Immature natural killer cell (primary cell): ENCODE results near the gene ACIN1. TPM values are rescaled to one million over a fixed set of nuclear protein-coding genes. Genes with fewer than 3 reads are reported as not detected.

Source experiments
- polyA plus RNA-seq, 3 donors: library from polyadenylated mRNA; unstranded; fragments of 300-500 nt; fragmentation: Illumina TruSeq; gene quantifications; one replicate each; pipeline ENCODE4 v1.2.3, GENCODE V29; 2021

The ACIN1 gene
- polyA plus RNA-seq, 3 donors from 2014 or later, result 0.40 to 15.0 (median 4.5) TPM

Other genes with a start within 250 kb of the ACIN1 start
- gene LRP10, start 223.4 kb downstream of the ACIN1 start, polyA plus RNA-seq, result 100 to 1,000 TPM in 2 of 3 donors, 10 to 100 TPM in 1; 74.6 to 146 (median 136) TPM
- under 1 TPM; 0.22 to 0.74 (median 0.66) TPM for gene REM2, start 211.9 kb downstream of the ACIN1 start, polyA plus RNA-seq
- 10 to 100 TPM; 80.9 to 91.9 (median 85.5) TPM for gene RBM23, start 176.0 kb downstream of the ACIN1 start, polyA plus RNA-seq
- 10 to 100 TPM; 32.9 to 34.9 (median 34.7) TPM for gene PRMT5, start 165.8 kb downstream of the ACIN1 start, polyA plus RNA-seq
- 10 to 100 TPM; 23.0 to 26.2 (median 23.2) TPM for gene HAUS4, start 138.0 kb downstream of the ACIN1 start, polyA plus RNA-seq
- under 1 TPM in 2 of 3 donors, not detected in 1; 0.18 to 0.21 TPM for gene AJUBA, start 112.6 kb downstream of the ACIN1 start, polyA plus RNA-seq
- 1 to 10 TPM; 3.4 to 9.8 (median 5.0) TPM for gene C14orf93, start 85.0 kb downstream of the ACIN1 start, polyA plus RNA-seq
- 10 to 100 TPM; 25.6 to 54.3 (median 39.7) TPM for gene PSMB5, start 60.2 kb downstream of the ACIN1 start, polyA plus RNA-seq
- gene PSMB11, start 52.9 kb downstream of the ACIN1 start, polyA plus RNA-seq, result not detected
- gene CDH24, start 37.6 kb downstream of the ACIN1 start, polyA plus RNA-seq, result 1 to 10 TPM in 1 of 3 donors, under 1 TPM in 2; 0.64 to 1.2 (median 0.78) TPM
- 100 to 1,000 TPM in 2 of 3 donors, 10 to 100 TPM in 1; 85.2 to 184 (median 135) TPM for gene C14orf119, start 369 bp upstream of the ACIN1 start, polyA plus RNA-seq
- not detected for gene CIROP, start 9.9 kb upstream of the ACIN1 start, polyA plus RNA-seq
- gene CEBPE, start 24.1 kb upstream of the ACIN1 start, polyA plus RNA-seq, result not detected
- under 1 TPM in 1 of 3 donors, not detected in 2; 0.45 TPM for gene SLC7A8, start 88.5 kb upstream of the ACIN1 start, polyA plus RNA-seq
- not detected for gene RNF212B, start 142.8 kb upstream of the ACIN1 start, polyA plus RNA-seq
- gene HOMEZ, start 191.0 kb upstream of the ACIN1 start, polyA plus RNA-seq, result 1 to 10 TPM; 1.2 to 4.9 (median 2.1) TPM
- gene PPP1R3E, start 207.7 kb upstream of the ACIN1 start, polyA plus RNA-seq, result 1 to 10 TPM in 2 of 3 donors, not detected in 1; 1.4 to 2.0 TPM
- 1 to 10 TPM in 1 of 3 donors, under 1 TPM in 2; 0.07 to 1.2 (median 0.69) TPM for gene BCL2L2, start 211.7 kb upstream of the ACIN1 start, polyA plus RNA-seq
- gene PABPN1, start 226.3 kb upstream of the ACIN1 start, polyA plus RNA-seq, result 100 to 1,000 TPM in 2 of 3 donors, 10 to 100 TPM in 1; 86.2 to 114 (median 113) TPM